HG02623 (cell line): ENCODE data around the gene RBM38.

ENCODE experiments used
- ATAC-seq: cut with Tn5 transposase; IDR thresholded peaks from one replicate; pipeline ENCODE4 v1.9.1; 2021; ENCODE audit warnings: moderate library complexity; ENCODE audit not compliant: unreplicated experiment

The RBM38 gene

DNA sequence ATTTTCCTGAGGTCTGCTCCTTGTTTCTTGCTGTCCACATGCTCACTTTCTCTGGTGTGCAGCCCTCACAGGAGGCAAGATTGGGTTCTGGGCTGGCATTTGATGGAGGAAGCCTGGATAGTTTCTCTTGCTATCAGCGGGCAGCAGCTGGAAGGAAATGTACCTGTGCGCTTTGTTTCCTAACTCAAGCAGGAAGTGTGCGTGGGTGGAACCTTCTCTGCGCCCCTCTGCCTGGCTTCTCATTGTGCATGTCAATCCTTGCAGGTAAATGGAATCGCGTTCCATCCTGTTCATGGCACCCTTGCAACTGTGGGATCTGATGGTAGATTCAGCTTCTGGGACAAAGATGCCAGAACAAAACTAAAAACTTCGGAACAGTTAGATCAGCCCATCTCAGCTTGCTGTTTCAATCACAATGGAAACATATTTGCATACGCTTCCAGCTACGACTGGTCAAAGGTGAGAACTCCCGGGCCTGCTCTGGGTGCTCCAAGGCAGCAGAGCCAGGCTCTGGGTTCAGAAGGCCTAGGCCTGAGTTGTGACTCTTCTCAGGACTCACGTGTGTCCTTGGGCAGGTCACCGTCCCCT is 16.8 kb upstream of the RBM38 start:
- ATAC-seq, result no peak

DNA sequence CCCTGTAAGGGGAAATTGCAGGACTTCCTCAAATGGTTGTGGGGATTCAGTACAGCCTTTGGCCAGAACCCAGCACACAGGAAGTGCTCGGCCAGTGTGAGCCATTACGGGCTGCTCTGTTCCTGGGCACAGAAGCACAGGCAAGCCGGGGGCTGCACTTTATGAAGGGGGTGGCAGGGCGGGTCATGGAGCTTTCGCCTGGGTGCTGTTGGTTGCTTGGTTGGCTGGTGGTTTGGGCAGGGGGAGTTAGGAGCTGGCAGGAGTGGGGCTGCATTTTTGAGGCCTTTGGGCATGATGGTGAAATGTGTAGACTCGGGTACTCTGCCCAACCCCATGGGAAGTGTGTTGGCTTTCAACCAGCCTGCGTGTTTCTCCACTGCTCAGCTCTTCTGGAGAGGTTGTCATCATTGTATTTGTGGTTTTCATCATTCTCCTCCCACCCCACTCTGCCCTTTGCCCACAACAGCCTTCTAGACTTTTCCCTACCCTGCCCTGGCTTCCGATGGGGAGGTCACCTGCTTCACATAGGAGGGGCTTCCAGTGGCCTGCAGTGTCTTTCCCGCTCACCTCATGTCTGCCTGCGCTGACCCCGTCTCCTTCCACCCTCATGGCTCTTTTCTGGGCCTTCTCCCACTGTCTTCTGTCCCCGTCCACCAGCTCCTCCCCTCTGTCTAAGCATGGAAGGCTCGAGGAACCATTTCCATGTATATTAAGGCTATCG is 16.1 kb upstream of the RBM38 start:
- no peak for ATAC-seq

GRCh38 chr20:57375652-57376230 is 15.5 kb upstream of the RBM38 start:
- no peak for ATAC-seq

GRCh38 chr20:57377350-57377749 is 13.8 kb upstream of the RBM38 start:
- no peak for ATAC-seq

GRCh38 chr20:57378107-57378506 is 13.1 kb upstream of the RBM38 start:
- ATAC-seq, result no peak

DNA sequence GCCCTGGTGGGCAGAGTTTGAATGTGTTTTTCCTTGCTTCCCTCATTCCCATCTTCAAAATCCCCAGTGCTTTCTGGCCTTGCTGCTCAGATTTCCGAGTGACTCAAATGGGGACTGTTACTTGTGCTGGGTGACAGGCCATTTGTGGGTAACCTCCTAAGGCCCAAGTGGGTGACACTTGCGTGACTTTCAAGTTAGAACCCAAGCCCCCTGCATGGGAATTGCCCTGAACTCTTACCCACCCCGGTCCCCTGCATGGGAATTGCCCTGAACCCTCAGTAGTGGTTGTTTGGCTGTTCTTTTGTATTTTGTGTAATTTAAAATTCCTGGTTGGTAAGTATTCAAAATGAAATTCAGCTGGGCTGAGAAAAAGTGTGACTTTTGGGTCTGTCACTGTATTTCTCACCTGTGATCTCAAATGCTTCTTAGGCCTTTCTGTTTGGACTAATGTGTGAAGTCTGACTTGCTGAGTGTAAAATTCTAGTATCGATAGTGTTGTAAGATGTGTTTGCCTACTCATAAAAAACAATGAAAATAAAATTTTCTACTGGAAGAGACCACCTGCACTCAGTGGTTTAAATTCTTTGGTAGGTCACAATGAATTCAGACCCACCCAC is 12.4 kb upstream of the RBM38 start:
- ATAC-seq, result no peak

DNA sequence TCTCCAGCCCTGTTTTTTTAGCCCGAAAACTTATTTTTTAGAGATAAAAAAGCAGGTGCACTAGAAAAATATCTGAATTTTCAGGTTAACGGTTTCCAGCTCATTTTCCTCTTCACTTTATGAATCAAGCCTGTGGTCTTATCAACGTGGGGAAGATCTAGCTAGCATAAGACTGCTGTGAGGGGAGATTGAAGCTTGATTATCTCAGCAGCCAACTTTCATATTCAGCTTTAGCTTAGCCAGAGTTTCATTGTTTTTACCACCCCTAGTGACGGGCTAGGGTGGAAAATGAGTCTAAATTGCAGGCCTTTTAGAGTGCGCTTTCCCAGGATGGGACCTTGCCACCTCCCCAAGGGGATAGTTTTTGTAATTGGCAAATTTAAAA is 11.9 kb upstream of the RBM38 start:
- no peak for ATAC-seq

- ATAC-seq, result no peak
These were observed 11.0 kb upstream of the RBM38 start for GRCh38 chr20:57380081-57380750.

- ATAC-seq, result no peak
These were observed 9.3 kb upstream of the RBM38 start for GRCh38 chr20:57381596-57382503.

DNA sequence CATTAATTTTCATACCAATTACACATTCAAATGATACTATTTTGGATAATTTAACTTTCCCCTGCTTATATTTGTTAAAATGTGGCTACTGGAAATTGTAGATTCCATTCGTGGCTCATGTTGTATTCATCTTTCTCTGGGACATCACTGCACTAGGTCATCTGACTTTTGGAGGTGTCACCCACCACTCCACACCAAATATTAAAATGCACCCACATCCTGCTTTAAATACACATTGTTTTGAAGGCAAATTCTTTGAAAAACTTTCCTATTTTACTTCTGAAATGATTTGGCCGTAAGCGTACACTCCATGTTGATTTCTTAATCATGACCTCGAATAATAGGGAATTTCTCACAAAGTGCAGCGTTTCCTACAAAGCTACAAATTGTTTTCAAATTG is 8.7 kb upstream of the RBM38 start:
- ATAC-seq, result no peak

DNA sequence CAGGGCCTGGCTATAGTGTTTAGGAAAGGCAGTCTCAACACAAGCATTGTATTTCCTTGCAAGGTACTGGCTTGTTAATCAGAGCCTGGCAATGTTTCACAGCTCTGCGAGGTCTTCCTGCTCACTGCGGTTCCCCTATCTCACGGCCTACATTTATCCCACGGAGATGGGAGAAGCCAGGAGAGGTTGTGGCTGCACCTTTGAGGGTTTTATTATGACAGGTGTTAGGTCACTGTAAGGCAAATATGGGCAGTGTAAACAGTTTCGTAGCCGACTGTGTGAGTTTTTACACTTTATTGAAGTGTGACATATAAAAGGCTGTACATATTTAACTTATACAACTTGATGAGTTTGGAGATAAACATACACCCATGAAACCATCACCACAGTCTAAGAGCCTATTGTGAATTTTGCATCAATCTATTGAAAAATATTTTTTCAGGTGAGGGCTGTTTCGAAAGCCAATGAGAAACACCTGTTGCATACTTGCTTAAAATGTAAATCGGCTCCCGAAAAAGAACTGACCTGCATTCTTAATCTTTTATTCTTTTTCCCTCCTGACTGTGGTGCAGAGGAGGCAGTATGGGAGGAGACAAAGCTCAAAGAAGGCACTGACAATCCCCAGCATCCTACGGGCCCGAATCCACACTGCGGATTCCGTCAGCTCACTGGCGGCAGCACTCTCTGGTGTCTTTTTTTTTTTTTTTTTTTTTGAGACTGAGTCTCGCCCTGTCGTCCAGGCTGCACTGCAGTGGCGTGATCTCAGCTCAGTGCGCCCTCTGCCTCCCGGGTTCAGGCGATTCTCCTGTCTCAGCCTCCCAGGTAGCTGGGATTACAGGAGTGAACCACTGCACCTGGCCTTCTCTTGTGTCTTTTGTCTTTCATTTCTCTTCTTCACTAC is 7.5 kb upstream of the RBM38 start:
- ATAC-seq, result no peak

DNA sequence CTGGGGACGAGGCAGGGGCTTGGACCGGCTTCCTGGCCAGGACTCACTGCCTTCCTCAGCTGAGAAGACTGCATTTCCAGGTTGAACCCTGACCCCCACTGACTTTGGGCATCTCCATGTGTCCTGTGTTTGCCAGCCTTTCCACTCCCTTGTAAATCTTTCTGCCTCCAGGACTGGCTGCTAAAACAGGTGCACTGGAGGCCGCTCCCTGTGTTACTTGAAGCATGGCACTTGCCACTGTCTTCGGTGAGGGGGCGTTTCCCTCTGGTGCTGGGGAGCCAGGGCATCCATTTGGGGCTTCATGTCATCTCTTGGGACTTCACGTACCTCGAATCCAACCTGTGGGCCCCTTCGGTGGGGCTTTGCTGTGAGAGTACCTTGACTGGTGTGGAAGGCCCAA is 6.7 kb upstream of the RBM38 start:
- ATAC-seq, result no peak

DNA sequence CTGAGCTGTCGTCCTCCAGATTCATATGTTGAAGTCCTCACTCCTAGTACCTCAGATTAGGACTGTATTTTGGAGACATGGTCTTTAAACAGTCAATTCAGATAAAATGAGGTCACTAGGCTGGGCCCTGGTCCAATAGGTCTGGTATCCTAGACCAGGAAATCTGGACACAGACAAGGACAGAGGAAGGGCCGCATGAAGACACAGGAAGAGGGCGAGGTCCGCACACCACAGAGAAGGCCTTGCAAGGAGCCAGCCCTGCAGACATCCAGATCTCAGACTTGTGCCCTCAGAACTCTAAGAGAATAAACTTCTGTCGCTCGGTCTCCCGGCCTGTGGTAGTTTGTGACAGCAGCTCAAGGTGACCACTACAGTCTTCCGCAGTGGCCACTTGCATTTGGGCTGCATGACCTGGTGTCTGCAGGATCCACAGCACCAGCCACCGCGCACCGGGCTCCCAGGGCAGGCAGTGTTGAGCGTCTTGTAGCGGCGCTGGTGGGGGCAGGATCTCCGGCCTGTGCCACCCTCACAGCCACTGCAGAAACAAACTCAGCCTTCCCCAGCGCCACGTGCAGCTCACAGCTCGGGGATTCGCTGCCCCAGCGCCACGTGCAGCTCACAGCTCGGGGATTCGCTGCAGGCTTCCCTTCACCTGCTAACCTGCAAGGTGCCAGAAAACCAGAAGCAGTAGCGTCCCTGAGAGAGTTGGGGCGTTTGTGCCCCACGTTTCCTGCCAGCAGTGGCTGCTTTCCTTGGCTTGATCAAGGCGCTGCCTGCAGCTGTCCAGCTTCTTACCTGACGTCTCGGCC is 6.0 kb upstream of the RBM38 start:
- ATAC-seq, result no peak

DNA sequence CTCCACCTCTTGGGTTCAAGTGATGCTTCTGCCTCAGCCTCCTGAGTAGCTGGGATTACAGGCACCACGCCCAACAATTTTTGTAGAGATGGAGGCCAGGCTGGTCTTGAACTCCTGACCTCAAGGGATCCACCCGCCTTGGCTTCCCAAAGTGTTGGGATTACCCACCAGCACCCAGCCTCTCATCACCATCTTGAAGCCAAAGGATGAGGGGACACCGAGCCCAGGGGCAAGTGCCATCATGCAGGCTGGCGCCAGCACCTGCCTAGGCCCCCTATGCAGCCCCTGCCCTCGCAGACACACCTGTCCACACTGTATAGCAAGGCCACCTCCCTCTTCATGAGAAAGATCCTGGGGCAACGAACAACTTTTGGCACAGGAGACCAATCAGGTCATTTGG is 5.3 kb upstream of the RBM38 start:
- ATAC-seq, result no peak

DNA sequence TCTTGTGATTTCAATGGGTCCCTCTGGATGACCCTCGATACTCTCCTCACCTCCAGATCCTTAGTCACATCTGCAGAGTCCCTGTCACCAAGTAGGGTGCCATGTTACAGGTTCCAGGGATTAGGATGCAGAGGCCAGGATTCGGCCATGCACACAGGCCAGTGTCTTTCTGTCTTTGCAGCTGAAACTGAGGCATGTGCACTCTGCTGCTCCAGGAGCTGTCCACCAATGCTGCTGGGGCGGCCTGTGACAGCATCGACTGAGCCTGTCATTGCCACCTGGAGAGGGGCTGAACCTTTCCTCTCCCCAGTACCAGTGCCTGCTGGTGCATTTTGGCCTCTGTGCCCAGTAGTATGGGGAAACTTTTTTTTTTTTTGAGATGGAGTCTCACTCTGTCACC is 4.4 kb upstream of the RBM38 start:
- no peak for ATAC-seq

GRCh38 chr20:57387463-57387862 is 3.7 kb upstream of the RBM38 start:
- ATAC-seq, result no peak

DNA sequence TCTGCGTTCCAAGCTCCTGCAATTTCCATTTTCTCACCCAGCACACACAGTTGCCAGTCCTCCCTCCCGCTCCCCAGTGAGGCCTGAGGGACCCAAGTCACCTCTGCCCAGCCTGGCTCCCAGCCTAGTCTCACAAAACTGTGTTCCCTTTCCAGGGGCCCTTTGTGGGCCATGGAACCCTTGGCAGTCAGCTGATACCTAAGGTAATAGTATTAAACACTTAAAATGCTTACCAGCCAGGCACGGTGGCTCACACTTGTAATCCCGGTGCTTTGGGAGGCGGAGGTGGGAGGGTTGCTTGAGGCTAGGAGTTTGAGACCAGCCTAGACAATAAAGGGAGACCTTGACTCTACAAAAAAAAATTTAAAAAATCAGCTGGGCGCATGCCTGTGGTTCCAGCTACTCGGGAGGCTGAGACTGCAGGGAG is 3.2 kb upstream of the RBM38 start:
- no peak for ATAC-seq

GRCh38 chr20:57388953-57389694 is 2.1 kb upstream of the RBM38 start:
- ATAC-seq, result no peak
